ENCODE data around the gene KRTAP13-4.

- TF ChIP-seq CTCF (IDR thresholded peaks at IDR 0.05; ENCODE audit: insufficient read depth, low read length, poor library complexity, severe bottlenecking) (no peak), EZH2phosphoT487 (conservative IDR thresholded peaks at IDR 0.05; ENCODE audit: low read length) (no peak)
These were observed 18.5 kb downstream of the KRTAP13-4 start for GRCh38 chr21:30448514-30448913.
